ENCODE measurements around the gene ZBTB7C.

ZBTB7C gene

GRCh38 chr18:48027401-48027963 lies 381.7 kb downstream of the ZBTB7C start:
- DNase-seq, result no peak

GRCh38 chr18:48026216-48026615 lies 383.0 kb downstream of the ZBTB7C start:
- no peak for DNase-seq

- DNase-seq, result no peak
Observed at GRCh38 chr18:48024881-48025660, 384.1 kb downstream of the ZBTB7C start.

- no peak for DNase-seq
Observed at GRCh38 chr18:48024009-48024512, 385.1 kb downstream of the ZBTB7C start.

- peak; percentile 55 for DNase-seq
Observed at GRCh38 chr18:48023334-48024008, 385.7 kb downstream of the ZBTB7C start.

GRCh38 chr18:48022531-48023329 lies 386.5 kb downstream of the ZBTB7C start:
- peak; percentile 74 for DNase-seq

- DNase-seq, result no peak
Observed at GRCh38 chr18:48022021-48022420, 387.2 kb downstream of the ZBTB7C start.

GRCh38 chr18:48021273-48021914 lies 387.8 kb downstream of the ZBTB7C start:
- no peak for DNase-seq

- no peak for DNase-seq
Observed at GRCh38 chr18:48020337-48021250, 388.6 kb downstream of the ZBTB7C start.

- no peak for DNase-seq
Observed at GRCh38 chr18:48019557-48020325, 389.4 kb downstream of the ZBTB7C start.

GRCh38 chr18:48018851-48019250 lies 390.3 kb downstream of the ZBTB7C start:
- DNase-seq, result no peak

GRCh38 chr18:48017635-48018034 lies 391.5 kb downstream of the ZBTB7C start:
- no peak for DNase-seq

- DNase-seq, result no peak
Observed at GRCh38 chr18:48013162-48013561, 396.0 kb downstream of the ZBTB7C start.

- DNase-seq, result no peak
Observed at GRCh38 chr18:48011926-48012465, 397.2 kb downstream of the ZBTB7C start.

- no peak for DNase-seq
Observed at GRCh38 chr18:48010264-48010663, 398.9 kb downstream of the ZBTB7C start.

- no peak for DNase-seq
Observed at GRCh38 chr18:48009116-48009745, 400.0 kb downstream of the ZBTB7C start.

- no peak for DNase-seq
Observed at GRCh38 chr18:48007955-48008701, 401.1 kb downstream of the ZBTB7C start.

- no peak for DNase-seq
Observed at GRCh38 chr18:48007381-48007780, 401.8 kb downstream of the ZBTB7C start.
